ENCODE results near the gene BCL2.

Gene BCL2

GRCh38 chr18:63307551-63308200 lies 11.9 kb downstream of the BCL2 start:
- no peak for DNase-seq

GRCh38 chr18:63306819-63307550 lies 12.6 kb downstream of the BCL2 start:
- DNase-seq: no peak

- DNase-seq: no peak
These were observed 13.3 kb downstream of the BCL2 start for GRCh38 chr18:63306249-63306648.

- no peak for DNase-seq
These were observed 16.0 kb downstream of the BCL2 start for GRCh38 chr18:63303547-63303946.

- no peak for DNase-seq
These were observed 16.7 kb downstream of the BCL2 start for GRCh38 chr18:63302636-63303405.

- no peak for DNase-seq
These were observed 17.3 kb downstream of the BCL2 start for GRCh38 chr18:63302220-63302619.

GRCh38 chr18:63301434-63301833 lies 18.1 kb downstream of the BCL2 start:
- no peak for DNase-seq

GRCh38 chr18:63299837-63300745 lies 19.5 kb downstream of the BCL2 start:
- DNase-seq: no peak

GRCh38 chr18:63298400-63299365 lies 20.9 kb downstream of the BCL2 start:
- no peak for DNase-seq

- no peak for DNase-seq
These were observed 21.7 kb downstream of the BCL2 start for GRCh38 chr18:63297687-63298399.

- no peak for DNase-seq
These were observed 25.6 kb downstream of the BCL2 start for GRCh38 chr18:63293935-63294334.

GRCh38 chr18:63292831-63293683 lies 26.5 kb downstream of the BCL2 start:
- DNase-seq: no peak

GRCh38 chr18:63291278-63291677 lies 28.3 kb downstream of the BCL2 start:
- DNase-seq: no peak

GRCh38 chr18:63290821-63291200 lies 28.8 kb downstream of the BCL2 start:
- no peak for DNase-seq

GRCh38 chr18:63290166-63290820 lies 29.3 kb downstream of the BCL2 start:
- DNase-seq: no peak

- no peak for DNase-seq
These were observed 31.3 kb downstream of the BCL2 start for GRCh38 chr18:63288311-63288710.

GRCh38 chr18:63287691-63288220 lies 31.8 kb downstream of the BCL2 start:
- DNase-seq: no peak

GRCh38 chr18:63286926-63287325 lies 32.6 kb downstream of the BCL2 start:
- no peak for DNase-seq
